GM12878 (cell line): Measurements from ENCODE around the gene STXBP1. TPM values are rescaled to one million over a fixed set of nuclear protein-coding genes. Genes with fewer than 3 reads are reported as not detected.

Experiments used
- CREM ChIP-seq: IDR thresholded peaks from 2 replicates; pipeline ENCODE4 v1.6.1; 2014; ENCODE audit warnings: antibody characterized with exemption, low read depth
- JUND ChIP-seq: IDR thresholded peaks from 2 replicates; pipeline ENCODE4 v1.6.1; 2012; ENCODE audit warnings: low read depth, mild to moderate bottlenecking, low read length, improper control_type of control experiment, moderate library complexity
- LARP7 ChIP-seq: fragments of 450-650 bp; IDR thresholded peaks from 2 replicates; pipeline ENCODE4 v1.6.1; 2017; ENCODE audit warnings: mild to moderate bottlenecking
- SP1 ChIP-seq: IDR thresholded peaks from one replicate; pipeline ENCODE4 v1.6.1; 2011; ENCODE audit warnings: low read depth, low read length
- STAT1 ChIP-seq: fragments of 450-650 bp; conservative IDR thresholded peaks from 2 replicates; pipeline ENCODE4 v1.6.1; 2014; ENCODE audit warnings: antibody characterized with exemption, mild to moderate bottlenecking
- TCF12 ChIP-seq: IDR thresholded peaks from 2 replicates; pipeline ENCODE4 v1.6.1; 2011; ENCODE audit warnings: low read depth, mild to moderate bottlenecking, low read length
- polyA plus RNA-seq, 11 experiments: library from polyadenylated mRNA; depleted of rRNA in 4 of 11; unstranded in 6 of 11; stranded (reverse) in 5 of 11; fragments of >200 nt; fragmentation: Nextera tagmentation in 4 of 11; fragmentation: Illumina TruSeq in 1 of 11; extraction: Ambion mirVana in 4 of 11; extraction: Trizol in 1 of 11; gene quantifications; 1 replicate in 1 of 11; 2 replicates in 10 of 11; pipeline versions ENCODE4 v1.2.1 to v1.2.3, GENCODE V29; 2011 to 2016; ENCODE audit warnings: inconsistent platforms in 2 of 11, missing spikeins in 2 of 11, low read depth in 1 of 11
- total RNA-seq, 4 experiments: library from RNA; depleted of rRNA in 3 of 4; stranded (reverse); fragments of >200 nt in 3 of 4; fragmentation: Illumina TruSeq in 1 of 4; extraction: Trizol in 1 of 4; gene quantifications; 2 replicates each; pipeline versions ENCODE4 v1.2.1 to v1.2.3, GENCODE V29; 2013 to 2021
- TF ChIP-seq, protein P1 (sequence below): fragments of 450-650 bp; IDR thresholded peaks from 2 replicates; pipeline ENCODE4 v1.6.1; 2017; ENCODE audit warnings: mild to moderate bottlenecking, moderate library complexity

Gene STXBP1
- total and polyA plus RNA-seq, 10 of the 15 experiments (the other 5 are each of a cell fraction or from before 2014, with no cell fraction given): 0.08 to 0.85 (median 0.31) TPM; not detected in 3

DNA sequence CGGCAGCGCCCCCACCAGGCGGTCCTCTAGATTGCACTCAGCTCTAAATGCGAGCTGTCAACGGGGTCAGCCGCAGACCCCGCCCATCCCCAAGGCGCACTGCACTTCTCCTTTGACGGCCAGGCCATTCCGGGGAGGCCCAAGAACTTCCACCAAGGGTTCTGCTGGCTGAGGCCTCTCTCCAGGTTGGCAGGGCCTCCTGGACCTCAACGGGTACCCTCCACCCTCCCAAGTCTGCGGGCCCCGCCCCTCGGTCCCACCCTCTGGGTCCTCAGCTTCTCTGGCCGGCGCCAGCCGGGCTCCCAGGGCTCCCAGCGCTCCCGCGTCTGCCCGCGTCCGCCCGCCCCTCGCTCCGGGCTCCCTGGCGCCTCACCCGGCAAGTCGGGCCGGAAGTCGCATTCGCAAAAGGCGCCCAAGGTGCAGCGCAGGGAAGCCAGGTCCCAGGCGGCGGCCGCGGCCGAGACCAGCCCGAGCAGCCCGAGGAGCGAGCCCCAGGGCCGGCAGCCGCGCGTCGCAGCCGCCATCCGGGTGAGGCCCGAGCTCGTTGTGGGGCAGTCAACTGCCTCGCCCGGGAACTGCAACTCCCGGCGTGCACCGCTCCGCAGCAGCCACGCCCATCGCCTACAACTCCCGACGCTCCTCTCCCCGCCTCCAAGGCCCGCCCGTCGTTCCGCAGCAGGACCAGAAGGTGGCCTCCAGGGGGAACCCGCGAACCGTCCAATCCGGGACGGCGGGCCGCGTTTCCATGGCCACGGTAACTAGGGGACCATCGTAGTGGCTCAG is 122.9 kb downstream of the STXBP1 start, which contains the start of gene TOR2A (continued):
- TF ChIP-seq LARP7: peak; percentile 98
- TF ChIP-seq STAT1: peak; percentile 98
- no peak for TF ChIP-seq TCF12
- TF ChIP-seq, protein P1, sequence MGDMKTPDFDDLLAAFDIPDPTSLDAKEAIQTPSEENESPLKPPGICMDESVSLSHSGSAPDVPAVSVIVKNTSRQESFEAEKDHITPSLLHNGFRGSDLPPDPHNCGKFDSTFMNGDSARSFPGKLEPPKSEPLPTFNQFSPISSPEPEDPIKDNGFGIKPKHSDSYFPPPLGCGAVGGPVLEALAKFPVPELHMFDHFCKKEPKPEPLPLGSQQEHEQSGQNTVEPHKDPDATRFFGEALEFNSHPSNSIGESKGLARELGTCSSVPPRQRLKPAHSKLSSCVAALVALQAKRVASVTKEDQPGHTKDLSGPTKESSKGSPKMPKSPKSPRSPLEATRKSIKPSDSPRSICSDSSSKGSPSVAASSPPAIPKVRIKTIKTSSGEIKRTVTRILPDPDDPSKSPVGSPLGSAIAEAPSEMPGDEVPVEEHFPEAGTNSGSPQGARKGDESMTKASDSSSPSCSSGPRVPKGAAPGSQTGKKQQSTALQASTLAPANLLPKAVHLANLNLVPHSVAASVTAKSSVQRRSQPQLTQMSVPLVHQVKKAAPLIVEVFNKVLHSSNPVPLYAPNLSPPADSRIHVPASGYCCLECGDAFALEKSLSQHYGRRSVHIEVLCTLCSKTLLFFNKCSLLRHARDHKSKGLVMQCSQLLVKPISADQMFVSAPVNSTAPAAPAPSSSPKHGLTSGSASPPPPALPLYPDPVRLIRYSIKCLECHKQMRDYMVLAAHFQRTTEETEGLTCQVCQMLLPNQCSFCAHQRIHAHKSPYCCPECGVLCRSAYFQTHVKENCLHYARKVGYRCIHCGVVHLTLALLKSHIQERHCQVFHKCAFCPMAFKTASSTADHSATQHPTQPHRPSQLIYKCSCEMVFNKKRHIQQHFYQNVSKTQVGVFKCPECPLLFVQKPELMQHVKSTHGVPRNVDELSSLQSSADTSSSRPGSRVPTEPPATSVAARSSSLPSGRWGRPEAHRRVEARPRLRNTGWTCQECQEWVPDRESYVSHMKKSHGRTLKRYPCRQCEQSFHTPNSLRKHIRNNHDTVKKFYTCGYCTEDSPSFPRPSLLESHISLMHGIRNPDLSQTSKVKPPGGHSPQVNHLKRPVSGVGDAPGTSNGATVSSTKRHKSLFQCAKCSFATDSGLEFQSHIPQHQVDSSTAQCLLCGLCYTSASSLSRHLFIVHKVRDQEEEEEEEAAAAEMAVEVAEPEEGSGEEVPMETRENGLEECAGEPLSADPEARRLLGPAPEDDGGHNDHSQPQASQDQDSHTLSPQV: peak; percentile 67; the same call in 1 of the 2 replicates
- 0 out of 2 replicates have a peak, but pooled peaks have one; percentile 55 for TF ChIP-seq JUND
- TF ChIP-seq CREM: peak; percentile 90
- peak; percentile 92 for TF ChIP-seq SP1
